ENCODE data around the gene SHISAL2B.

- TF ChIP-seq, protein P1, sequence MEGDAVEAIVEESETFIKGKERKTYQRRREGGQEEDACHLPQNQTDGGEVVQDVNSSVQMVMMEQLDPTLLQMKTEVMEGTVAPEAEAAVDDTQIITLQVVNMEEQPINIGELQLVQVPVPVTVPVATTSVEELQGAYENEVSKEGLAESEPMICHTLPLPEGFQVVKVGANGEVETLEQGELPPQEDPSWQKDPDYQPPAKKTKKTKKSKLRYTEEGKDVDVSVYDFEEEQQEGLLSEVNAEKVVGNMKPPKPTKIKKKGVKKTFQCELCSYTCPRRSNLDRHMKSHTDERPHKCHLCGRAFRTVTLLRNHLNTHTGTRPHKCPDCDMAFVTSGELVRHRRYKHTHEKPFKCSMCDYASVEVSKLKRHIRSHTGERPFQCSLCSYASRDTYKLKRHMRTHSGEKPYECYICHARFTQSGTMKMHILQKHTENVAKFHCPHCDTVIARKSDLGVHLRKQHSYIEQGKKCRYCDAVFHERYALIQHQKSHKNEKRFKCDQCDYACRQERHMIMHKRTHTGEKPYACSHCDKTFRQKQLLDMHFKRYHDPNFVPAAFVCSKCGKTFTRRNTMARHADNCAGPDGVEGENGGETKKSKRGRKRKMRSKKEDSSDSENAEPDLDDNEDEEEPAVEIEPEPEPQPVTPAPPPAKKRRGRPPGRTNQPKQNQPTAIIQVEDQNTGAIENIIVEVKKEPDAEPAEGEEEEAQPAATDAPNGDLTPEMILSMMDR (IDR thresholded peaks at IDR 0.05), result no peak
- no peak for TF ChIP-seq POLR2A (IDR thresholded peaks at IDR 0.05)
Observed at GRCh38 chr5:64758901-64759300, 68.6 kb downstream of the SHISAL2B start.

Measured in uterus (tissue), 2 donors.